ENCODE results near the gene ZDHHC15.
"Not testable (repeated sequence)": the region's sequence is repeated elsewhere in the genome, so short reads cannot be mapped to it uniquely, and the experiment has no call there.

ZDHHC15 gene

GRCh38 chrX:75390470-75390869, 132.4 kb downstream of the ZDHHC15 start:
- H3K27me3 ChIP-seq (ENCODE audit: control insufficient read depth in 1 of 2, insufficient read depth in 2 of 2, low read length in 2 of 2), result no peaks in the 10 kb centered on the region
- H3K9me3 ChIP-seq (ENCODE audit: control insufficient read depth in 1 of 2, low read length in 2 of 2), result no peaks in the 10 kb centered on the region
- H3K27ac ChIP-seq (ENCODE audit: low read depth, low read length), result no peak overlapping the region
- H3K9ac ChIP-seq (ENCODE audit: low read depth in 1 of 2, low read length in 2 of 2), result no peak overlapping the region
- H3K4me3 ChIP-seq (ENCODE audit: low read depth in 1 of 2, low read length in 2 of 2), result no peak overlapping the region
- no peaks in the 10 kb centered on the region for H3K4me1 ChIP-seq (ENCODE audit: control insufficient read depth in 1 of 2, insufficient read depth in 2 of 2, low read length in 2 of 2)
- no peaks in the 10 kb centered on the region for H3K36me3 ChIP-seq (ENCODE audit: control insufficient read depth in 1 of 2, insufficient read depth in 2 of 2, low read length in 2 of 2)

GRCh38 chrX:75369721-75370120, 153.1 kb downstream of the ZDHHC15 start:
- Histone ChIP-seq H3K9me3 (ENCODE audit: control insufficient read depth in 1 of 2, low read length in 2 of 2) (no peaks in the 10 kb centered on the region), H3K4me1 (ENCODE audit: control insufficient read depth in 1 of 2, insufficient read depth in 2 of 2, low read length in 2 of 2) (no peaks in the 10 kb centered on the region), H3K9ac (ENCODE audit: low read depth in 1 of 2, low read length in 2 of 2) (no peak overlapping the region), H3K36me3 (ENCODE audit: control insufficient read depth in 1 of 2, insufficient read depth in 2 of 2, low read length in 2 of 2) (no peaks in the 10 kb centered on the region), H3K27ac (ENCODE audit: low read depth, low read length) (no peak overlapping the region), H3K27me3 (ENCODE audit: control insufficient read depth in 1 of 2, insufficient read depth in 2 of 2, low read length in 2 of 2) (no peaks in the 10 kb centered on the region), H3K4me3 (ENCODE audit: low read depth in 1 of 2, low read length in 2 of 2) (no peak overlapping the region)

GRCh38 chrX:75366861-75367260, 156.0 kb downstream of the ZDHHC15 start:
- Histone ChIP-seq H3K9ac (ENCODE audit: low read depth in 1 of 2, low read length in 2 of 2) (no peak overlapping the region), H3K9me3 (ENCODE audit: control insufficient read depth in 1 of 2, low read length in 2 of 2) (no peaks in the 10 kb centered on the region), H3K4me3 (ENCODE audit: low read depth in 1 of 2, low read length in 2 of 2) (no peak overlapping the region), H3K4me1 (ENCODE audit: control insufficient read depth in 1 of 2, insufficient read depth in 2 of 2, low read length in 2 of 2) (no peaks in the 10 kb centered on the region), H3K27me3 (ENCODE audit: control insufficient read depth in 1 of 2, insufficient read depth in 2 of 2, low read length in 2 of 2) (no peaks in the 10 kb centered on the region), H3K36me3 (ENCODE audit: control insufficient read depth in 1 of 2, insufficient read depth in 2 of 2, low read length in 2 of 2) (no peaks in the 10 kb centered on the region), H3K27ac (ENCODE audit: low read depth, low read length) (no peak overlapping the region)

GRCh38 chrX:75365243-75365975, 157.4 kb downstream of the ZDHHC15 start:
- H3K9me3 ChIP-seq (ENCODE audit: control insufficient read depth in 1 of 2, low read length in 2 of 2), result no peaks in the 10 kb centered on the region
- no peaks in the 10 kb centered on the region for H3K27me3 ChIP-seq (ENCODE audit: control insufficient read depth in 1 of 2, insufficient read depth in 2 of 2, low read length in 2 of 2)
- H3K27ac ChIP-seq (ENCODE audit: low read depth, low read length), result no peak overlapping the region
- H3K4me1 ChIP-seq (ENCODE audit: control insufficient read depth in 1 of 2, insufficient read depth in 2 of 2, low read length in 2 of 2), result no peaks in the 10 kb centered on the region
- H3K9ac ChIP-seq (ENCODE audit: low read depth in 1 of 2, low read length in 2 of 2), result no peak overlapping the region
- no peaks in the 10 kb centered on the region for H3K36me3 ChIP-seq (ENCODE audit: control insufficient read depth in 1 of 2, insufficient read depth in 2 of 2, low read length in 2 of 2)
- H3K4me3 ChIP-seq (ENCODE audit: low read depth in 1 of 2, low read length in 2 of 2), result no peak overlapping the region

- Histone ChIP-seq H3K36me3 (ENCODE audit: control insufficient read depth in 1 of 2, insufficient read depth in 2 of 2, low read length in 2 of 2) (no peaks in the 10 kb centered on the region), H3K4me1 (ENCODE audit: control insufficient read depth in 1 of 2, insufficient read depth in 2 of 2, low read length in 2 of 2) (no peaks in the 10 kb centered on the region), H3K4me3 (ENCODE audit: low read depth in 1 of 2, low read length in 2 of 2) (no peak overlapping the region), H3K27me3 (ENCODE audit: control insufficient read depth in 1 of 2, insufficient read depth in 2 of 2, low read length in 2 of 2) (no peaks in the 10 kb centered on the region), H3K9me3 (ENCODE audit: control insufficient read depth in 1 of 2, low read length in 2 of 2) (no peaks in the 10 kb centered on the region), H3K27ac (ENCODE audit: low read depth, low read length) (no peak overlapping the region), H3K9ac (ENCODE audit: low read depth in 1 of 2, low read length in 2 of 2) (no peak overlapping the region)
These were observed 161.0 kb downstream of the ZDHHC15 start for GRCh38 chrX:75361788-75362187.

GRCh38 chrX:75348601-75349000, 174.2 kb downstream of the ZDHHC15 start:
- not testable (repeated sequence) for H3K27ac ChIP-seq (ENCODE audit: low read depth, low read length)

GRCh38 chrX:75337525-75337924, 185.3 kb downstream of the ZDHHC15 start:
- peaks cover 0 to 7% of the 10 kb centered on the region in 2 donors for H3K9me3 ChIP-seq (ENCODE audit: control insufficient read depth in 1 of 2, low read length in 2 of 2)

More at GRCh38 chrX:75348601-75349000, 174.2 kb downstream of the ZDHHC15 start:
- not testable (repeated sequence) for H3K27me3 ChIP-seq (ENCODE audit: control insufficient read depth in 1 of 2, insufficient read depth in 2 of 2, low read length in 2 of 2); H3K36me3 ChIP-seq (ENCODE audit: control insufficient read depth in 1 of 2, insufficient read depth in 2 of 2, low read length in 2 of 2); H3K9me3 ChIP-seq (ENCODE audit: control insufficient read depth in 1 of 2, low read length in 2 of 2); H3K4me1 ChIP-seq (ENCODE audit: control insufficient read depth in 1 of 2, insufficient read depth in 2 of 2, low read length in 2 of 2); H3K4me3 ChIP-seq (ENCODE audit: low read depth in 1 of 2, low read length in 2 of 2); H3K9ac ChIP-seq (ENCODE audit: low read depth in 1 of 2, low read length in 2 of 2)

GRCh38 chrX:75335127-75335458, 187.7 kb downstream of the ZDHHC15 start:
- Histone ChIP-seq H3K27me3 (ENCODE audit: control insufficient read depth in 1 of 2, insufficient read depth in 2 of 2, low read length in 2 of 2) (no peaks in the 10 kb centered on the region), H3K4me1 (ENCODE audit: control insufficient read depth in 1 of 2, insufficient read depth in 2 of 2, low read length in 2 of 2) (no peaks in the 10 kb centered on the region), H3K9me3 (ENCODE audit: control insufficient read depth in 1 of 2, low read length in 2 of 2) (peaks cover 0 to 8% of the 10 kb centered on the region in 2 donors), H3K4me3 (ENCODE audit: low read depth in 1 of 2, low read length in 2 of 2) (no peak overlapping the region), H3K27ac (ENCODE audit: low read depth, low read length) (no peak overlapping the region), H3K9ac (ENCODE audit: low read depth in 1 of 2, low read length in 2 of 2) (no peak overlapping the region), H3K36me3 (ENCODE audit: control insufficient read depth in 1 of 2, insufficient read depth in 2 of 2, low read length in 2 of 2) (no peaks in the 10 kb centered on the region)

More at GRCh38 chrX:75337525-75337924, 185.3 kb downstream of the ZDHHC15 start:
- Histone ChIP-seq H3K27me3 (ENCODE audit: control insufficient read depth in 1 of 2, insufficient read depth in 2 of 2, low read length in 2 of 2) (no peaks in the 10 kb centered on the region), H3K9ac (ENCODE audit: low read depth in 1 of 2, low read length in 2 of 2) (no peak overlapping the region), H3K4me1 (ENCODE audit: control insufficient read depth in 1 of 2, insufficient read depth in 2 of 2, low read length in 2 of 2) (no peaks in the 10 kb centered on the region), H3K36me3 (ENCODE audit: control insufficient read depth in 1 of 2, insufficient read depth in 2 of 2, low read length in 2 of 2) (no peaks in the 10 kb centered on the region), H3K27ac (ENCODE audit: low read depth, low read length) (no peak overlapping the region), H3K4me3 (ENCODE audit: low read depth in 1 of 2, low read length in 2 of 2) (no peak overlapping the region)

GRCh38 chrX:75334407-75335126, 188.3 kb downstream of the ZDHHC15 start:
- not testable (repeated sequence) for H3K9ac ChIP-seq (ENCODE audit: low read depth in 1 of 2, low read length in 2 of 2); H3K4me1 ChIP-seq (ENCODE audit: control insufficient read depth in 1 of 2, insufficient read depth in 2 of 2, low read length in 2 of 2); H3K27me3 ChIP-seq (ENCODE audit: control insufficient read depth in 1 of 2, insufficient read depth in 2 of 2, low read length in 2 of 2); H3K4me3 ChIP-seq (ENCODE audit: low read depth in 1 of 2, low read length in 2 of 2); H3K9me3 ChIP-seq (ENCODE audit: control insufficient read depth in 1 of 2, low read length in 2 of 2); H3K36me3 ChIP-seq (ENCODE audit: control insufficient read depth in 1 of 2, insufficient read depth in 2 of 2, low read length in 2 of 2); H3K27ac ChIP-seq (ENCODE audit: low read depth, low read length)

GRCh38 chrX:75327607-75328006, 195.2 kb downstream of the ZDHHC15 start:
- no peak overlapping the region for H3K27ac ChIP-seq (ENCODE audit: low read depth, low read length)
- H3K9me3 ChIP-seq (ENCODE audit: control insufficient read depth in 1 of 2, low read length in 2 of 2), result peaks cover 1 to 3% of the 10 kb centered on the region in 2 donors
- no peak overlapping the region for H3K4me3 ChIP-seq (ENCODE audit: low read depth in 1 of 2, low read length in 2 of 2)
- no peaks in the 10 kb centered on the region for H3K27me3 ChIP-seq (ENCODE audit: control insufficient read depth in 1 of 2, insufficient read depth in 2 of 2, low read length in 2 of 2)
- no peak overlapping the region for H3K9ac ChIP-seq (ENCODE audit: low read depth in 1 of 2, low read length in 2 of 2)
- H3K4me1 ChIP-seq (ENCODE audit: control insufficient read depth in 1 of 2, insufficient read depth in 2 of 2, low read length in 2 of 2), result no peaks in the 10 kb centered on the region
- H3K36me3 ChIP-seq (ENCODE audit: control insufficient read depth in 1 of 2, insufficient read depth in 2 of 2, low read length in 2 of 2), result peaks cover 0 to 18% of the 10 kb centered on the region in 2 donors
